Measurements from ENCODE around the gene SDC3. TPM values are rescaled to one million over a fixed set of nuclear protein-coding genes. Genes with fewer than 3 reads are reported as not detected.

SDC3 gene
- total and polyA plus RNA-seq, 7 donors = 3.3 to 11.6 (median 6.8) TPM

DNA sequence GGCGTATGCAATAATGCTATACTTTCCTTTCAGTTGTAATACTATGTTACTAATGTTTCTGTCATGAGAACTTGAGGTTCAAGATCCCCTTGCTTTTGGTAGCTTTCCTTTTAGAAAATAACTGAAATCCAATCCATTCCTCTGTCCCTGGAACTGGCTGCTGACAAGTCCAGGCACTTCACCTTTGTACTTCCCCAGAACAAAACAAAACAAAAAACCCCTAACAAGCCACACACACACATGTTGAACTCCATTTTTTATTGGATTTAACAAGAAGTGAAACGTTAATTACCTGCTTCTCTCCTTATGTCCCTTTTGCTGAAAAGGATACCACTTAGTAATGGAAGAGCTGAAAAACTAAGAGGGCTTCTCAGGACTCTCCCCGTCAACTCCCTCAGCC, 26.1 kb upstream of the SDC3 start:
- H3K4me1 ChIP-seq = peaks cover 13% of the 10 kb centered on the region
- H3K27me3 ChIP-seq (ENCODE audit: insufficient read depth in 3 of 3, low read length in 2 of 3) = no peaks in the 10 kb centered on the region
- 61 to 82% (median 73%) methylated on average over 3 of the region's 3 CpGs for WGBS, 3 donors
- peak overlapping the region; percentile 6 for H3K27ac ChIP-seq
- H3K4me3 ChIP-seq = no peak overlapping the region
- DNase-seq = no peak
- no peaks in the 10 kb centered on the region for H3K9me3 ChIP-seq
- H3K36me3 ChIP-seq (ENCODE audit: insufficient read depth in 1 of 2, low read depth in 1 of 2) = peaks cover 9 to 76% of the 10 kb centered on the region in 2 donors
- TF ChIP-seq, protein P1, sequence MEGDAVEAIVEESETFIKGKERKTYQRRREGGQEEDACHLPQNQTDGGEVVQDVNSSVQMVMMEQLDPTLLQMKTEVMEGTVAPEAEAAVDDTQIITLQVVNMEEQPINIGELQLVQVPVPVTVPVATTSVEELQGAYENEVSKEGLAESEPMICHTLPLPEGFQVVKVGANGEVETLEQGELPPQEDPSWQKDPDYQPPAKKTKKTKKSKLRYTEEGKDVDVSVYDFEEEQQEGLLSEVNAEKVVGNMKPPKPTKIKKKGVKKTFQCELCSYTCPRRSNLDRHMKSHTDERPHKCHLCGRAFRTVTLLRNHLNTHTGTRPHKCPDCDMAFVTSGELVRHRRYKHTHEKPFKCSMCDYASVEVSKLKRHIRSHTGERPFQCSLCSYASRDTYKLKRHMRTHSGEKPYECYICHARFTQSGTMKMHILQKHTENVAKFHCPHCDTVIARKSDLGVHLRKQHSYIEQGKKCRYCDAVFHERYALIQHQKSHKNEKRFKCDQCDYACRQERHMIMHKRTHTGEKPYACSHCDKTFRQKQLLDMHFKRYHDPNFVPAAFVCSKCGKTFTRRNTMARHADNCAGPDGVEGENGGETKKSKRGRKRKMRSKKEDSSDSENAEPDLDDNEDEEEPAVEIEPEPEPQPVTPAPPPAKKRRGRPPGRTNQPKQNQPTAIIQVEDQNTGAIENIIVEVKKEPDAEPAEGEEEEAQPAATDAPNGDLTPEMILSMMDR (IDR thresholded peaks at IDR 0.05) = no peak
- ATAC-seq = no peak
- intact Hi-C loops (cut with DNase I) = no loop called here

DNA sequence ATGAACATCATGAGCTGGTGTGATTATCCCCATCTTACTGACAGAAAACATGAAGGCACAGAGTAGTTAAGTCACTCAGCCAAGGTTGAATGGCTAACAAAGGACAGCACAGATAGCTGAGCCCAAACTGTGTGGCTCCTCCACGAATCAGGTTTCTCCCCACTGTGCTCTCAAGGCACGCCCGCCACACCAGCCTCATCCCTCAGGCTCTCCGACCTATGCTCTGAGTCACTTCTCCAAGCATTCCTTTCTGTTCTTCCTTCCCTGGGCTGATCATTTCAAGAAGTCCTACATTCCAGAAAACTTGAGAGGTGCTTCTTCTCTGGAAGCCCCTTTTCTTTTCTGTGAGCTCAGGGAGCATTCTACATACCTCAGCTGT, 25.3 kb upstream of the SDC3 start:
- DNase-seq = no peak
- Histone ChIP-seq H3K4me1 (peaks cover 16% of the 10 kb centered on the region), H3K4me3 (no peak overlapping the region), H3K9me3 (no peaks in the 10 kb centered on the region), H3K27me3 (ENCODE audit: insufficient read depth in 3 of 3, low read length in 2 of 3) (no peaks in the 10 kb centered on the region), H3K36me3 (ENCODE audit: insufficient read depth in 1 of 2, low read depth in 1 of 2) (peaks cover 6 to 71% of the 10 kb centered on the region in 2 donors), H3K27ac (no peak overlapping the region)
- no peak for ATAC-seq
- TF ChIP-seq, protein P1 (IDR thresholded peaks at IDR 0.05) = no peak
- intact Hi-C loops (cut with DNase I) = no loop called here
- 76 to 92% (median 82%) methylated on average over 4 of the region's 4 CpGs for WGBS, 3 donors

DNA sequence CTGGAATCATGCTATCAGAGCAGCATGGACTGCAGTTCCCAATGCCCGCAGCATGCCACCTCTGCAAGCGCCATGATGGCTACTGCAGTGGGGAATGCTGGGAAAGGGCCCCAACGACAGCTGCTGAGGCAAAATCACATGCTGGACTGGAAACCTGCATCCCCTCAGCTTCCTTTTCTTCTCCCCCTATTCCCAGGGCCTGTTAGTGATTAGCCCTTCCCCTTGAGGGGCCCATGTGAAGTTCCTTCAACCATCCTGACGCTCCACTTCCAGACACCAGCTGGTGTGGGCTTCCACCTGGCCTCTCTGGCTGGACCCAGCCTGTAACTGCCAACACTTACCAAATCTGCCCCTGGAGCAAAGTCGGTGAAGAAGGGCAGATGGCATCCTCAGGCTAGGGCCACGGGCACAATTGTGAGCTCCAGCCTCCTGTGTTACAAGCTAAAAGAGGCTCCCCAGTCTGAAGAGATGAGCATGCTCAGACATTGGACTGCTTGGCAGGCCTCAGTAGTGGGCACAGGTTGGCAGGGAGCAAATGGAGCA, 22.1 kb upstream of the SDC3 start:
- DNase-seq = no peak
- intact Hi-C loops (cut with DNase I) = no loop called here
- TF ChIP-seq, protein P1 (IDR thresholded peaks at IDR 0.05) = no peak
- peak in 1 of 4 donors; percentile 23 for ATAC-seq
- Histone ChIP-seq H3K4me3 (no peak overlapping the region), H3K9me3 (no peaks in the 10 kb centered on the region), H3K36me3 (ENCODE audit: insufficient read depth in 1 of 2, low read depth in 1 of 2) (peaks cover 6 to 44% of the 10 kb centered on the region in 2 donors), H3K27me3 (ENCODE audit: insufficient read depth in 3 of 3, low read length in 2 of 3) (no peaks in the 10 kb centered on the region), H3K27ac (no peak overlapping the region), H3K4me1 (peaks cover 17% of the 10 kb centered on the region)
- WGBS, 3 donors = 52 to 61% (median 57%) methylated on average over 6 of the region's 6 CpGs

DNA sequence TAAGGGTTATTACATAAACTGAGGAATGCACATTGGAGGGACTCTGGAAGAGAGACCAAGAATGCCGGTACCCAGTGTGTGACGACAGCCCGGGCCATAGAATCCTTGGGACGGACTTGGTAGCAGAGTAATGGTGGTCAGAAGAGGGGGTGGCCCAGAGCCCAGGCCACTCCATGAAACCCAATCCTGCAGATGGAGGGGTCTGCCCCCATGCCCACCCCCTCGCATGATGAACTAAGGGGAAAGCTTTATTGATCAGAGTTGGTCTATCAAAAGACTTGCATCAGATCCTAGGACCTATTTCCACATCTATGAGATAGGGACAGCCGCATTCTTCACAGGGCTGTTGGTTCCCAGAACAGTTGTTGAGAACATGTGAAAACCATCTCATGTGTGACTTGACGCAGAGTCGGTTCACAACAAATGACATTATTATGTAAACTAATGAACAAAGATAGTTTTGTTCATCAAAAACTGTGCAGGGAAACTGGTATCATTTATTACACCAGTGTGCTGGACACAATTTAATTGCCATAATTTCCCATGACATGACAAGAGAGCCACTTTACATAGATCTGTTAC, 21.5 kb upstream of the SDC3 start:
- intact Hi-C loops (cut with DNase I) = no loop called here
- Histone ChIP-seq H3K4me3 (no peak overlapping the region), H3K4me1 (peaks cover 17% of the 10 kb centered on the region), H3K36me3 (ENCODE audit: insufficient read depth in 1 of 2, low read depth in 1 of 2) (peaks cover 2 to 40% of the 10 kb centered on the region in 2 donors), H3K9me3 (no peaks in the 10 kb centered on the region), H3K27ac (no peak overlapping the region), H3K27me3 (ENCODE audit: insufficient read depth in 3 of 3, low read length in 2 of 3) (no peaks in the 10 kb centered on the region)
- peak in 2 of 4 donors; percentile 19 to 36 for ATAC-seq
- no peak for DNase-seq
- TF ChIP-seq, protein P1 (IDR thresholded peaks at IDR 0.05) = no peak
- 55 to 77% (median 66%) methylated on average over 8 of the region's 8 CpGs for WGBS, 3 donors

All from psoas muscle (tissue), 8 donors.